Limb (tissue), 2 donors: ENCODE measurements around the gene SLC48A1.
A peak's percentile ranks its signal among the peaks of the same experiment; 100 is the strongest.

Experiments
- DNase-seq, 2 donors: peaks; one replicate each; pipeline ENCODE4 v3.0.0-alpha.2; 2016; ENCODE audit errors: extremely low spot score in 2 of 2

The SLC48A1 gene

GRCh38 chr12:47823422-47824086 is 50.5 kb downstream of the SLC48A1 start:
- DNase-seq = no peak

- no peak for DNase-seq
Measured at GRCh38 chr12:47824198-47824597, 51.2 kb downstream of the SLC48A1 start.

GRCh38 chr12:47824635-47825034 is 51.6 kb downstream of the SLC48A1 start:
- no peak for DNase-seq

GRCh38 chr12:47825173-47825639 is 52.2 kb downstream of the SLC48A1 start:
- no peak for DNase-seq

GRCh38 chr12:47828008-47828975 is 55.3 kb downstream of the SLC48A1 start:
- no peak for DNase-seq

GRCh38 chr12:47828976-47829482 is 56.0 kb downstream of the SLC48A1 start:
- peak; percentile 73 to 79 for DNase-seq

- no peak for DNase-seq
Measured at GRCh38 chr12:47829584-47829983, 56.5 kb downstream of the SLC48A1 start.
